ENCODE measurements around the gene KRT34. TPM values are rescaled to one million over a fixed set of nuclear protein-coding genes. Genes with fewer than 3 reads are reported as not detected.

KRT34 gene
- total RNA-seq, 1 experiment from 2014 or later, result not detected

DNA sequence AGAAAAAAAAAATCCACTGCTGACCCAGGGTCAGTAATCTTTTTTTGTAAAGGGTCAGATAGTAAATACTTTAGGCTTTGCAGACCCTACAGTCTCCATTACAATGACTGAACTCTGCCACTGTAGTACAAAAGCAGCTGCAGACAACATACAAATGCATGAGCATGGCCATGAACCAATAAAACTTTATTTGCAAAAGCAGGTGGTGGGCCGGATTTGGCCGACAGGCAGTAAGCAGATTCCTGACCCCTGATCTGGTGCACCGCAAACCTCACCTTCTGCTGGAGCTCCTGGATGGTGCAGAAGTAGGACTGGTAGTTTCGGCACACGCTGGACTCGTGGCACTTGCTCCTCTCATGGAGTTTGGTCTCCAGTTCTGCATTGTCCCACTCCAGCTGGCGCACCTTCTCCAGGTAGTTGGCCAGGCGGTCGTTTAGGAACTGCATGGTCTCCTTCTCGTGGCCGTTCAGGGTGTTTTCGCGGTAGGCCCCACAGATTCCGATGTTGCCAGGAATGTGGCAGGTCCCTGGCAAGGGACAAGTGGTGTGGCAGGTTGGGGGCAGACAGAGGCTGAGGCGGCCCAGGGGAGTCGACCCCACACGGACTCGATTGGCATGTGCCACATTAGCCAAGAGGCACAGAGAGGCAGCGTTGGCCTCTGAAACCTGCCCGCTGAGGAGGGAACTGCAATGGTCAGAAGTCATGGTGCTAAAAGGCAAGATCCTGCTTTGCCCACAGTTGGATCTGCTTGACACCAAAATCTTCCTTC, 29.1 kb upstream of the KRT34 start:
- Histone ChIP-seq H3K27ac (ENCODE audit: low read depth, low read length) (no peak overlapping the region), H3K4me1 (ENCODE audit: control insufficient read depth in 1 of 2, insufficient read depth in 2 of 2, low read length in 2 of 2) (peaks cover 10 to 20% of the 10 kb centered on the region in 2 experiments), H2AFZ (ENCODE audit: low read depth, low read length, poor library complexity, severe bottlenecking) (no peak overlapping the region), H3K9ac (ENCODE audit: low read length) (no peak overlapping the region), H3K4me2 (ENCODE audit: low read length) (no peak overlapping the region), H3K4me3 (replicated peaks in 1 of 2; ENCODE audit: low read depth in 1 of 2, low read length in 2 of 2) (no peak overlapping the region), H3K27me3 (ENCODE audit: insufficient read depth, low read length) (no peaks in the 10 kb centered on the region), H4K20me1 (ENCODE audit: insufficient read depth) (no peaks in the 10 kb centered on the region), H3K9me2 (ENCODE audit: insufficient read depth) (no peaks in the 10 kb centered on the region), H3K79me2 (ENCODE audit: insufficient read depth, low read length) (no peaks in the 10 kb centered on the region), H3K9me3 (ENCODE audit: control insufficient read depth in 1 of 2, insufficient read depth in 1 of 2, low read depth in 1 of 2, low read length in 2 of 2) (no peaks in the 10 kb centered on the region), H3K36me3 (ENCODE audit: control insufficient read depth in 1 of 2, insufficient read depth in 2 of 2, low read length in 2 of 2) (no peaks in the 10 kb centered on the region)
- no peak for DNase-seq (ENCODE audit: low read depth, low spot score)
- ChIA-PET RAD21 (ENCODE audit: low non-redundant PET in 1 of 2, low total read pairs in 2 of 2, uncharacterized antibody in 2 of 2, unreplicated experiment in 2 of 2) (no interaction called here), POLR2A (interaction anchor here (0.7 kb wide), 1 partner anchor 929 kb away, joined by 3 read pairs; no protein-coding TSS in a partner anchor), CTCF (no interaction called here)
- BruUV-seq (replicated peaks), result no TSS peak
- intact Hi-C loops (cut with micrococcal nuclease), result loop anchor here (10.0 kb wide), 1 partner anchor 84 kb away; no protein-coding TSS in a partner anchor
- no peak for ATAC-seq
- TF ChIP-seq, protein P1, sequence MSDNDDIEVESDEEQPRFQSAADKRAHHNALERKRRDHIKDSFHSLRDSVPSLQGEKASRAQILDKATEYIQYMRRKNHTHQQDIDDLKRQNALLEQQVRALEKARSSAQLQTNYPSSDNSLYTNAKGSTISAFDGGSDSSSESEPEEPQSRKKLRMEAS (IDR thresholded peaks at IDR 0.05), result no peak
- TF ChIP-seq ZFX (IDR thresholded peaks at IDR 0.05), result no peak
- TF ChIP-seq POLR2A (IDR thresholded peaks at IDR 0.05; ENCODE audit: borderline replicate concordance, extremely low read depth, insufficient read depth, insufficient read length), result no peak
- no peak for TF ChIP-seq JUND (IDR thresholded peaks at IDR 0.05)
- no peak for TF ChIP-seq SRF (IDR thresholded peaks at IDR 0.05; ENCODE audit: low read depth)
- no peak for TF ChIP-seq ELF1 (IDR thresholded peaks at IDR 0.05; ENCODE audit: borderline replicate concordance, low read depth)

DNA sequence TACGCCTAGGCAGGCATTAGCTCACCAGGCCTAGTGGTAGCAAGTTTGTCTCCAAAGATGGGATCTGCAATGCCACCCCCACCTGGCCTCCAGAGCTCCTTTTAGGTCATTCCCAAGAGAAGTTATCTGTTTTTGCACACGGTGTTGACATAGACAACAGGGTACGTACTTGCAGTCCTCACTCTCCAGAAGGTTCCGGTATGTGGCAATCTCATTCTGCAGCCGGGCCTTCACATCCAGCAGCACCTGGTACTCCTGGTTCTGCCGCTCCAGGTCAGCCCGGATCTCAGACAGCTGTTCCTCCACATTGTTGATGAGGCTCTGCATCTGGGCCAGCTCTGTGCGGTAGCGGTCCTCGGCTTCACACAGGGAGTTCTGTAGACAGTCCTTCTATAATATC, 25.1 kb upstream of the KRT34 start:
- ATAC-seq (no peak), DNase-seq (ENCODE audit: low read depth, low spot score) (no peak)
- no peaks in the 10 kb centered on the region for H3K9me2 ChIP-seq (ENCODE audit: insufficient read depth)
- no peaks in the 10 kb centered on the region for H3K79me2 ChIP-seq (ENCODE audit: insufficient read depth, low read length)
- BruUV-seq (replicated peaks), result no TSS peak
- POLR2A ChIA-PET, result no interaction called here
- CTCF ChIA-PET, result interaction anchor here (2.1 kb wide), 1 partner anchor 10 kb away, joined by 7 read pairs; no protein-coding TSS in a partner anchor
- H3K9me3 ChIP-seq (ENCODE audit: control insufficient read depth in 1 of 2, insufficient read depth in 1 of 2, low read depth in 1 of 2, low read length in 2 of 2), result peaks cover 0 to 3% of the 10 kb centered on the region in 2 experiments; a peak in 1 of 4 replicates
- H3K4me2 ChIP-seq (ENCODE audit: low read length), result no peak overlapping the region
- no peaks in the 10 kb centered on the region for H4K20me1 ChIP-seq (ENCODE audit: insufficient read depth)
- H3K4me3 ChIP-seq (replicated peaks in 1 of 2; ENCODE audit: low read depth in 1 of 2, low read length in 2 of 2), result no peak overlapping the region
- H3K36me3 ChIP-seq (ENCODE audit: control insufficient read depth in 1 of 2, insufficient read depth in 2 of 2, low read length in 2 of 2), result peaks cover 0 to 4% of the 10 kb centered on the region in 2 experiments; a peak in 1 of 4 replicates
- RAD21 ChIA-PET (ENCODE audit: low non-redundant PET in 1 of 2, low total read pairs in 2 of 2, uncharacterized antibody in 2 of 2, unreplicated experiment in 2 of 2), result interaction anchor here in 1 of 2 experiments (2.5 kb wide), 1 partner anchor 141 kb away, joined by 12 read pairs; no protein-coding TSS in a partner anchor
- H3K27ac ChIP-seq (ENCODE audit: low read depth, low read length), result no peak overlapping the region
- no peak overlapping the region for H2AFZ ChIP-seq (ENCODE audit: low read depth, low read length, poor library complexity, severe bottlenecking)
- intact Hi-C loops (cut with micrococcal nuclease), result loop anchor here (10.0 kb wide), 2 partner anchors 238 to 602 kb away; no protein-coding TSS in a partner anchor
- H3K9ac ChIP-seq (ENCODE audit: low read length), result no peak overlapping the region
- no peaks in the 10 kb centered on the region for H3K27me3 ChIP-seq (ENCODE audit: insufficient read depth, low read length)
- H3K4me1 ChIP-seq (ENCODE audit: control insufficient read depth in 1 of 2, insufficient read depth in 2 of 2, low read length in 2 of 2), result peaks cover 36 to 47% of the 10 kb centered on the region in 2 experiments
- TF ChIP-seq, protein P2, sequence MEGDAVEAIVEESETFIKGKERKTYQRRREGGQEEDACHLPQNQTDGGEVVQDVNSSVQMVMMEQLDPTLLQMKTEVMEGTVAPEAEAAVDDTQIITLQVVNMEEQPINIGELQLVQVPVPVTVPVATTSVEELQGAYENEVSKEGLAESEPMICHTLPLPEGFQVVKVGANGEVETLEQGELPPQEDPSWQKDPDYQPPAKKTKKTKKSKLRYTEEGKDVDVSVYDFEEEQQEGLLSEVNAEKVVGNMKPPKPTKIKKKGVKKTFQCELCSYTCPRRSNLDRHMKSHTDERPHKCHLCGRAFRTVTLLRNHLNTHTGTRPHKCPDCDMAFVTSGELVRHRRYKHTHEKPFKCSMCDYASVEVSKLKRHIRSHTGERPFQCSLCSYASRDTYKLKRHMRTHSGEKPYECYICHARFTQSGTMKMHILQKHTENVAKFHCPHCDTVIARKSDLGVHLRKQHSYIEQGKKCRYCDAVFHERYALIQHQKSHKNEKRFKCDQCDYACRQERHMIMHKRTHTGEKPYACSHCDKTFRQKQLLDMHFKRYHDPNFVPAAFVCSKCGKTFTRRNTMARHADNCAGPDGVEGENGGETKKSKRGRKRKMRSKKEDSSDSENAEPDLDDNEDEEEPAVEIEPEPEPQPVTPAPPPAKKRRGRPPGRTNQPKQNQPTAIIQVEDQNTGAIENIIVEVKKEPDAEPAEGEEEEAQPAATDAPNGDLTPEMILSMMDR (IDR thresholded peaks at IDR 0.05 in 2 of 3, conservative IDR thresholded peaks at IDR 0.05 in 1 of 3; ENCODE audit: borderline replicate concordance in 1 of 3, insufficient read depth in 1 of 3, low read depth in 2 of 3, low read length in 2 of 3), result no peak
- TF ChIP-seq POLR2A (IDR thresholded peaks at IDR 0.05; ENCODE audit: borderline replicate concordance, extremely low read depth, insufficient read depth, insufficient read length), result no peak
- TF ChIP-seq FOSL1 (IDR thresholded peaks at IDR 0.05; ENCODE audit: low read depth), result no peak
- TF ChIP-seq, protein P1 (IDR thresholded peaks at IDR 0.05), result no peak
- no peak for TF ChIP-seq ELF1 (IDR thresholded peaks at IDR 0.05; ENCODE audit: borderline replicate concordance, low read depth)
- no peak for TF ChIP-seq EZH2 (IDR thresholded peaks at IDR 0.05)
- TF ChIP-seq ZFX (IDR thresholded peaks at IDR 0.05), result no peak
- TF ChIP-seq YY1 (IDR thresholded peaks at IDR 0.05; ENCODE audit: extremely low read depth, insufficient replicate concordance, low read depth, low read length), result no peak
- no peak for TF ChIP-seq RAD21 (IDR thresholded peaks at IDR 0.05; ENCODE audit: low read depth)
- TF ChIP-seq CBX3 (IDR thresholded peaks at IDR 0.05; ENCODE audit: low read depth), result no peak
- no peak for TF ChIP-seq ATF3 (IDR thresholded peaks at IDR 0.05)
- no peak for TF ChIP-seq EGR1 (IDR thresholded peaks at IDR 0.05; ENCODE audit: low read depth)
- no peak for TF ChIP-seq POLR2AphosphoS5 (IDR thresholded peaks at IDR 0.05; ENCODE audit: low read depth, low read length)

Data from HCT116 (cell line).